Stimulated activated CD4-positive, alpha-beta T cell treated with anti-CD3 and anti-CD28 coated beads, Interleukin-12 subunit alpha, Interleukin-12 subunit beta, amount 100 ng/mL, for 4 hours (primary cell): ENCODE data around the gene FITM1.

Source experiments
- DNase-seq: peaks from one replicate; pipeline ENCODE4 v3.0.0-alpha.2; 2020

FITM1 gene, protein sequence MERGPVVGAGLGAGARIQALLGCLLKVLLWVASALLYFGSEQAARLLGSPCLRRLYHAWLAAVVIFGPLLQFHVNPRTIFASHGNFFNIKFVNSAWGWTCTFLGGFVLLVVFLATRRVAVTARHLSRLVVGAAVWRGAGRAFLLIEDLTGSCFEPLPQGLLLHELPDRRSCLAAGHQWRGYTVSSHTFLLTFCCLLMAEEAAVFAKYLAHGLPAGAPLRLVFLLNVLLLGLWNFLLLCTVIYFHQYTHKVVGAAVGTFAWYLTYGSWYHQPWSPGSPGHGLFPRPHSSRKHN

DNA sequence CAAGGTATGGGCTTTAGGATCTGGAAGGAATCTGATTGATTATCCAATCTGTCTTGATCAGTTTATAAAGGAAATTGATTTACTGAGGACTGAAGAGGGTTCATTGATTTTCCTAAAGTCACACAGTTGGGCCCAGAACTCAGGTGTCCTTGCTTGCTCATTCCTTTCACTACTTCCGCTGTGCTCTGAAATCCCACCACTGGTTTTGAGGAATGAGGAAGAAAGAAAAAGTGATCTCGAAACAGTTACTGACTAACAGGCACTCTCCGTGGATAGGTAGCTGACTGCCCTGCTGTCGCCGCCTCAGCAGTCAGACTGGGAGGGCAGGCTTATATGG lies at the start of gene FITM1:
FITM1 (plus strand) TSS at position 280 of the 337 bp plus-strand sequence. CDS start 905 bp downstream, outside the sequence.
- DNase-seq: no peak

DNA sequence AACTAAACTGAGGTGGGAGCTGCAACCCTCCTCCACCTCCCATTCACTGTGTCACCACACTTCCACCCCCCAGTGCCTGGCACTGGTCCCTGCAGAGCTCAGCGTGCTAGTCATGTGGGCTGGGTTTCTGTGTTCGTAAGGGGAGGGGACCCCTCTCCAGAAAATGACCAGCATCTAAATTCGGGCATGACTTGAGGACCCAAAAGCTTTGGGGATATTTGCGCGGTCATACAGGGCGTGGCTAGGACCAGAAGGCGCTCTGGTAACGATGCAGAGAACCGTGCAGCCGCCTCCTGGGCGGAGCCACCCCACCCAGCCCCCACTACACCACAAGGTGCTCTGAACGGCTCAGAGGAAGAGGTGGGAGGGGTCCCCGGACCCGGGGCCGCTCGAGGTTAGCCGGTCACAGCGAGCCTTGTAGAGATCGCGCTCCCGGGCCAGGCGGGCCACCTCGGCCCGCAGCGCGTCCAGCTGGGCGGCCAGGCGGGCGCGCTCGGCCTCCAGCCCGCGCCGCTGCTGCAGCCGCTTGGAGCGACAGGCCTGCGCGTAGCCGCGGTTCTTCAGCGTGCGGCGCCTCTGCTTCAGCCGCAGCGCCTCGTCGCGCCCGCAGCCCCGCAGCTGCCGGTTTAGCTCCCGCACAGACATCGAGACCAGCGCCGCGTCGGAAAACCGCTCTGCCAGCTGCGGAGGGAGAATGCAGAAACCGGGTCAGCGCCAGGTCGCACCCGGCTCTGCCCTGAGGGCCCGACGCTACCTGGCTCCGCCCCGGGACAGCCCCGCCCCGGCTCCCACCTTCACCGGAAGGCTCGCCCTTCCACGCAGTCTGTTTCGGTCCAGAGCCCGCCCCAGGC lies 49.3 kb upstream of the FITM1 start:
- peak; percentile 66 for DNase-seq

DNA sequence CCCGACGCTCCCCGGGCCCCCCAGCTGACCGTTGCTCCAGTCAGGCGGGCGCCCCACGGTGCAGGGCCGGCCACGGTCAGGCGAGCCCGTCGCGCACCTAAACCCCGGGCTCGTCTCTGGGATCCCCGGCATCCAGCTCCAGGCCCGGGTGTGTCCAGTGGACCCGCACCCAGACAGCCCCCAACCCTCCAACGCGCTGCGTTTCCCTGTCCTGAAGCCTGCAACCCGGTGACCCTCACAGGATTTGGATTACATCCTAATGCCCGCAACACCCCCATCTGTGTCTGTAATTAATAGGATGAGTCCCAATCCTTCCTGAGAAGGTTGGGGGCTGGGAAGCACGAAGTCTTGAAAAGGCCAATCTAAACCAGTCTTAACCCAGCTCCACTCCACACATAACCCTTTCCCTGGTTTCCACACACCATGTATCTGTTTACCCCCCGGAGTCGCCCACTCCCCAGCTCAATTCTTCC lies 48.7 kb upstream of the FITM1 start:
- no peak for DNase-seq

DNA sequence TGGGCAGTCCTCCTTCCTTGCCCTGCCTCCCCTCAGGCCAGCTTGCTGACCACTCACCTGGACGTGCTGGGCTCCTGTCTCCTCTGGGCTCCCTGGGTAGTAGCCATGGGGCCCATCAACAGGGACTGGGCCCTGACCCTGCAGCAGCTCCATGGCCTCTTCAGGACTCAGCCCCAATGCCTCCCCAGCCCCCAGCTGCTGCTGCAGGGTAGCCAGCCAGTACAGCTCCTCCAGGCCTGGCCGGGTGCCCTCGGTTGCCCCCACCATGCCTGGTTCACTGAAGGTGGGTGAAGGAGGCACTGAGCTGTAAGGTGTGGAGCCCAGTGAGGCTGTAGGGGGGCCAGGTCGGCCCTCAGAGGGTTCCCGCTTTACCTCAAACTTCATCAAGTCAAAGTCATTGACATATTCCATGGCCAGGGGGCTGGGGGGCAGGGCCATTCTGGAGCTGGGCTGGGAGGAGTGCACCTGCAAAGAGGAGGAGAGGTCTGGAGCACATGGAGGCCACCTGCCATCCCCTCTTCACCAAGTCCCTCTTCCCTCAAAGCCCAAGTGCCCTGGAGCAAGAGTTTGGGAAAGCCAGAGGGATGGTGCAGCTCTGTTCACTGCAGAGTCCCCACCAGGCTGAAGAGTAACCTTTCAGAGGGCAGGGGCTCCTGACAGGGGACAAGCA lies 47.9 kb upstream of the FITM1 start:
- no peak for DNase-seq

DNA sequence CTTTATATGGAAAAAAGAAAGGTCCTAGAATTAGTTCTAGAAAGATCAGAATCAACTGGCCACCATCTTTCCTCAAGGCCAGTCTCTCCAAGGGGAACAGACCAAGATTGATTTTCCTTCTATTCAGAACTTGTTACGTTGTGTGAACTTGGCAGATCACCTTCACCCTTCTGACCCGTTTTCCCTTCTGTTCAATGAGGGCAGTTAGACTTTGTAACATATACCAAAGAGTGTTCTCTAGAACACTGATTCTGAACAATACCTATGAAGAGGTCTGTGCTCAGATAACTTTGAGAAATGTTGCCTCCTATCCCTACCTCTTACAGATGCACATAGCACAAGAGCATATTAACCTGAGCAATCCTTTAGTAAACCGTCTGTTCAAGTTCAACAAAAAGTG lies 47.0 kb upstream of the FITM1 start:
- DNase-seq: no peak

DNA sequence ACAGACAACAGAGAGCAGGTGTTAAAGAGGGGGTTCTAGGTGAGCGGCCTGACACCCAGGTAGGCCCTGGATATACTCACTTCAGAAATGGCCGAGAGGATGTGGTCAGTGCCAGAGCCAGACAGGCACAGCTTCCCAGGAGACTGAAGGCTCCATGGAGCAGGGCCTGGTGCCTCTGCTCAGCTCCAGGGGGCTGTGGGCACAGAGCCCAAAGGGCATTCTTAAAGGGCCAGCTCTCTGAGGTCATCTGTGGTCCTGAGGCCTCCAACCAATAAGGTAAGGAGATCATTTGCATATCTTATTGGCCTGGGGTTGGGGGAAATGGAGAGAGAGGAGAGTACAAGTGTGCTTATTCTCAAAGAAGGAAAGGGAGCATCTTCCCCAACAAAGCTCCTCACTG lies 46.0 kb upstream of the FITM1 start:
- no peak for DNase-seq

DNA sequence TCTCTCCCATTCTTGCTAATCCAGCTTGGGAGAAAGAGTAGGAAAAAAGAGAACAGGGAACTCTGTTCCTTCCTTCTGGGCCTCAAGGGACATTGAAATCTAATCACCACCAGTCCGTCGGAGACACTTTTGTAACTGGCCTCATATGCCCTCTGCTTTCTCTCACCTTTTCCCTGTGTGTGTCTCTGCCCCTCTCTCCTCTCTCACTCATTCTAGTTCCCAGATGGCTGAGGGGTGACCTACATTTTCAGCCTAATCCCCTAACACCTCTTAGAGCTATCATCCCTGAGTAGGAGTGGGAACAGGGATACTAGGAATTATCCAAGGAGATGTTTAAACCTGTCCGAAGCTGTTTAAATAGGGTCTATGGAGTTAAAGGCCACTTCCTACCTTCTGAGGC lies 45.2 kb upstream of the FITM1 start:
- DNase-seq: no peak

DNA sequence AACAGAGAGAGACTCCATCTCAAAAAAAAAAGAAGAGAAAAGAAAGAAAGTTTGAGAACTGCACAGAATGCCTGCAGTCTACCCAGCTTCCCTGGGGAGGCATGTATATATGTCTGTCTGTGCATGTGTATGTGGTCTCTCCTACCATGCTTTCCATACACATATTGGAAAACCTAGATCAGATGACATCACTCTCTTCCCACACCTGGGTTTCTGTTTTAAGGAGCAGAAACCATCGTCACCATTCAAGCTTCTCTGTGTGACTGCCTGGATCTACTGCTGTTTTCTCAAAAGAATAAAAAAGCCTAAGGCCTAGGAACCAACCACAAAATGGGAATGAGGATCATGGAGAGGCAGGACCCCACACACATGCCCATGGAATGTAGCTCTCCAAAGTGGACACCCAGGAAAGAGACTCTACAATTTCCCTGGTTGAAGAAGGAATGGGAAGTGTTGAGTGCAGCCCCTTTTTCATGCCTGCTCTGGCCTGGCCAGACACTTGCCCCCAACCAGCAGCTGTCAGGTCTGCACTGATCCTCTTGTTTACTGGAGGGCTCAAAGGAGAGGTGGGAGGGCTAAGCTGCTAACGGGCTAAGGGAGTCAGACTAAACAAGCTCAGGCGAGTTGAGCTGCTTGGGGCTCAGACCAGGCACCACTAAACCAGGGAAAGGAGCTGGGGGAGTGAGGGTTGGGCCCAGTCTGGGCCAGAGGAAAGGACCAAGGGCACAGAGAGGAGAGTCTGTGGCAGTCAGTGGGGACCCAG lies 44.1 kb upstream of the FITM1 start:
- no peak for DNase-seq

DNA sequence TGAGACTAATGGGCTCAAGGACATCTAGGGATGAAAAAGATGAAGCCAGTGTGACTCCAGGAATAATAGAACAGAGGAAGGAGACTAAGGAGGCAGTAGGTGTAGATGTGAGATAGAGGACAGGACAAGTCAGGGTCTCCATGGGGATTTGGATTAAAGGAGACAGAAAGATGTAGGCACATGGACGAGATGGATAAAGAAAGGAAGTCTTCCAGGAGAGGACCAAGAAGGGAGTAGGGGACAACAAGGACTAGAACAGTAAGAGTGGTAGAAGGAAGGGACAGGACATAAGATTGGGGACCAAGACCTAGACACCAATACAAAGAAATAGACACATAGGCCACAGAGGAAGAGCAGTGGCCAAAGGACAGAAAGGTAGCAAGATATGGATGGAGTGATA lies 43.5 kb upstream of the FITM1 start:
- DNase-seq: no peak

DNA sequence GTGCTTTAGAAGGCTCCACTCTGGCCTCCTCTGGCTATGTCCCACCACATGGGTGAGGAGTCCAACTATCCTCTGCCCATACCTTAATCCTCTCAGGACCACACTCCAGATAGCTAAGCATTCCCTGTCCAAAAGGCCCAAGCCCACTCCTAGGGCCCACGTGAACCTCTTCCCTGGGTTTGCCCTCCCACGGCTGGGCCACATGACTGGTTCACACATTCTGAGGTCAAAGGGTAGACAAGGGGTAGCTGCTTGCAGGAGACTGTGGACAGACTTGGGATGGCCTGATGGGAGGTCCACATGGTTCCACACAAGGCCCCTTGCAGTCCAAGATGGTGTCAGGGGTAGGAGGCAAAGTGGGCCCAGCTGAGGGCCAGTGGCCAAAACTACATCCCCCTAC lies 42.4 kb upstream of the FITM1 start:
- no peak for DNase-seq

DNA sequence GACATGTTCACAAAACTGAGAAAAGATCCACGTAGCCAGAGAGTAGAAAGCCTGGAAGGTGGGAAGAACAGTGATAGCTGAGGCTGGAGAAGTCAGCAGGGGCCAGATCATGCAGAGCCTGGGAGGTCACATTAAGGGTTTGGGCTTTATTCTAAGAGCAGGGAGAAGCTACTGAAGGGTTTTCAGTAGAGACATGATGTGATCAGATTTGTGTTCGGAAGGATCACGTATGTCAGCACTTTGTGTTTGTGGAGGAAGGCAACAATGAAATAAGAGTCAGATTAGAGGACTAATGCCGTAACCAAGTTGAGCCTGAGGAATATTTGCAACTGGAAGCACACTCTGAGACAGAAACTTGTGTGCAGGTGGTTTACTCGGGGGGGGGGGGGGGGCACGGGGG lies 40.6 kb upstream of the FITM1 start:
- no peak for DNase-seq

DNA sequence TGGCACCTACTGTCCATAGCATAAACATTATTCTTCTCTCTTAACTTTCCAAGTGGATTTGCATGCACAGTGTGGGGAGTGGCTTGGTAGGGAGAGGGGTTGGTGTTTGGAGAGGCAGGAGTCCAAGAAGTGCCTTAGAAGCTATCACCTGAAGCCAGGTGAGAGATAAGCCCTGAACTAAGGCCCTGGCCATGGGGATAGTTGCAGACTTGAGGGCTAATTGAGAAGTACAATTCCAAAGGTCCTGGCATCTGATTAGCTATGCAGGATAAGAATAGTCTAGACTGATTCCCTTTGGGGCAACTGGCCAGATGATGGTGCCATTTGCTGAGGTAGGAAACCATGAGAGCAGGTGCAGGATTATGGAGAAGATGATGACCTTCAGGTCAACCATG lies 38.4 kb upstream of the FITM1 start:
- DNase-seq: no peak

DNA sequence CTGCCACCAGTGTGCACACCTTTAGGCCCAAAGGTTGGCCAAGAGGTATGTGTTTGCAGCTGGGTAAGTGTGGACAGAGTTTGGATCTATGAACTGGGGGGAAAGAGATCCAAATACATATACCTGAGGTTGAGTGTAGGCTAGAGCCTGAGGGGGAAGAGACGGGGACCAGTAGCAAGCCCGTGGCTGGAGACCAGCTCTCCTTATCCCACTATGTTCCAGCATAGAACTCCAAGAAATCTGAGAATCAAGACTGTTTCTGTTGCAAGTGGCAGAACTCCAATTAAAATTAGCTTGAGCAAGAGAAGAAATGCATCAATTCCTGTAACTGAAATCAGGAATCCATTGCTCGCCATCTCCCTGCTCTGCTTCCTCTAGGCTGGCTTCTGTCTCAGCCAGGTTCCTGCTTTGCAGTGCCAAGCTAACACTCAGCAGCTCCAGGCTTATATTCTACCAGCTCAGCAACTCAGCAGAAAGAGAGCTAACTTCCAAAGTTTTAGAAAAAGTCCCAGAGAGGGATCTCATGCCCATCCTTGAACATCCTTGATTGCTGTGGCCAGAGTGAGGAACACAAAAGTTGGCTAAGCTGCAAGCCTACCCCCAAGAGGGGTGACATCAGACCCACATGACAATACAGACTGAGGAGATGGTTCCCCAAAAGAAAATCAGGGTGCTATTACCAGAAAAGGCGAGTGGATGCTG lies 37.8 kb upstream of the FITM1 start:
- no peak for DNase-seq

DNA sequence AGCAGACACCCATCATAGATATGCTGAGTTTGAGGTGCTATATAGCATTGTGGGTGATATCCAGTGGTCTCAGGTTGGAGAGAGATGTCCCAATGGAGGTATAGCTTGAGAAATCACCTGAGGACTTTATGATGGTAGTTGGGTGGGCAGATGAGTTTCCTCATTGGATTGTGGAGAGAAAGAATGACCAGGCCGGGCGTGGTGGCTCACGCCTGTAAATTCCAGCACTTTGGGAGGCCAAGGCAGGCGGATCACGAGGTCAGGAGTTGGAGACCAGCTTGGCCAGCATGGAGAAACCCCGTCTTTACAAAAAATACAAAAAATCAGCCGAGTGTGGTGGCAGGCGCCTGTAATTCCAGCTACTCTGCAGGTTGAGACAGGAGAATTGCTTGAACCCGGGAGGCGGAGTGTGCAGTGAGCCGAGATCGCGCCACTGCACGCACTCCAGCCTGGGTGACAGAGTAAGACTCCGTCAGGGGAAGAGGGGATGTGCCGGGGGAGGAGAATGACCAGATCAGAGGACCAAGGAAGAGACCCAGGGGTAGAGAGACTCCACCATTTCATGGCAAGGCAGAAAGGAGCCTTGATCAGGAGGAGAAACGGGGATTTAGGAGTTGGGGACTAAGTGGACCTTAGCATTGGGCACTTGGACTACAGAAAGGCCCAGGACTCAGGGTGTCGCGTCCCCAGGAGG lies 37.1 kb upstream of the FITM1 start:
- no peak for DNase-seq

DNA sequence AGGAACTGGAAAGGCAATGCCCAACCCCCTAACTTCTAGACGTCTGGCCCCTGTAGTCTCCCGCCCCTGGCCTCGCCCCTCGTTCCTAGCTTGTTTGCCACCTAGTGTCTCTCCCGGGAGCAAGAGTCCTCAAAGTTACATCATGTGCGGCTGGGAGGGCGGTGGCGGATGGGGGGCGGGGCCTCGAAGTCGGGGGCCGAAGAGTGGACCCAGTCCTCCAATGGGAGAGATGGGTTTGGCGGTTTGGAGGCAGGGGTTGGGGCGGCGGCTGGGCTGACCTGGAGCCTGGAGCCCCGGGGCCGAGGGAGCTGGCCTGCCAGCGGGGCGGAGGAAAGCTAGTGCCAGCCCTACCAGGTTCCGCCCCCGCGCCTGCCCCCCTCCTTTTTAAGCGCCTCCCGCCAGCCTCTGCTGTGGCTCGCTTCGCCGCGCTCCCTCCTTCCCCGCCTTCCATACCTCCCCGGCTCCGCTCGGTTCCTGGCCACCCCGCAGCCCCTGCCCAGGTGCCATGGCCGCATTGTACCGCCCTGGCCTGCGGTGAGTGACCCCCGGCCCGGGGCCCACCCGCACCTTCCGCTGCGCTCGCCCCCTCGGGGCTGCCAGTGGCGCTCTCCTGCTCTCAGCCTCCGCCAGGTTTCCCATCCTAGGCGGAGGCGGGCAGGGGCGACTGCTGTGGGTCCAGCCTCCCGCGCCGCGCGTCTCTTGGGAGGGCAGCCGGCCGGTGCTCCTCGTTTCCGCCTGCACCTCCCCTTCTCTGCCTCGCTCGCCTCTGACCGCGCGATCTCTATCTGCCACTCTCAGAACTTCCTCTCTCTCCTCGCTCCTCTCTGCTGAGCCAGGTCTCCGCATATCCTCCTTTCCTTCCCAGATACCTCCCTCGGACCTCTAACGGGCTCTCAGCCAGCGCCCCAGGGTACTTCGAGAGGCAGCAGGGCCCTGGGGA lies 36.3 kb upstream of the FITM1 start, which contains the start of gene PCK2:
PCK2 (plus strand) TSS at position 411 of the 940 bp plus-strand sequence; CDS start at position 506, 95 bp downstream.
- DNase-seq: peak; percentile 88

DNA sequence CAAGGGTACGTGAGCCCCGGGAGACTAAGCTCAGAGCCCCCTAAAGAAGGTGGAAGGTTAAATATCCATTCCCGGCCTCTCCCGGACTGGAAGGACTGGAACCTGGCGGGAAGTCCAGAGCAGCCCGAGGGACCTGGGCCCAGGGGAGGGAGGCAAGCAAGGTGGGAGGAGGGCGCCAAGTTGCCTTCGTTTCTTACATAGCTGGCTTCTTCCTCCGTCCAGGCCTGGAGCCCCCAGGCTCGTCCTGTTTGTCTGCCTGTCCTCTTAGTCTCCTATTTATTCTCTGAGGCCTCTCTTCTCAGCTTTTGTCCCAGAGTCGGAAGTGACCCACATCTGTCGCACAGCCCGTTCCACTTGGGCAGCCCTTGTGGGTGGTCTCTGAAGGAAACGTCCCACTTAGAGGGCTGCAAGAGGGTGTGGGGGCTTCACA lies 35.6 kb upstream of the FITM1 start:
- DNase-seq: peak; percentile 20

DNA sequence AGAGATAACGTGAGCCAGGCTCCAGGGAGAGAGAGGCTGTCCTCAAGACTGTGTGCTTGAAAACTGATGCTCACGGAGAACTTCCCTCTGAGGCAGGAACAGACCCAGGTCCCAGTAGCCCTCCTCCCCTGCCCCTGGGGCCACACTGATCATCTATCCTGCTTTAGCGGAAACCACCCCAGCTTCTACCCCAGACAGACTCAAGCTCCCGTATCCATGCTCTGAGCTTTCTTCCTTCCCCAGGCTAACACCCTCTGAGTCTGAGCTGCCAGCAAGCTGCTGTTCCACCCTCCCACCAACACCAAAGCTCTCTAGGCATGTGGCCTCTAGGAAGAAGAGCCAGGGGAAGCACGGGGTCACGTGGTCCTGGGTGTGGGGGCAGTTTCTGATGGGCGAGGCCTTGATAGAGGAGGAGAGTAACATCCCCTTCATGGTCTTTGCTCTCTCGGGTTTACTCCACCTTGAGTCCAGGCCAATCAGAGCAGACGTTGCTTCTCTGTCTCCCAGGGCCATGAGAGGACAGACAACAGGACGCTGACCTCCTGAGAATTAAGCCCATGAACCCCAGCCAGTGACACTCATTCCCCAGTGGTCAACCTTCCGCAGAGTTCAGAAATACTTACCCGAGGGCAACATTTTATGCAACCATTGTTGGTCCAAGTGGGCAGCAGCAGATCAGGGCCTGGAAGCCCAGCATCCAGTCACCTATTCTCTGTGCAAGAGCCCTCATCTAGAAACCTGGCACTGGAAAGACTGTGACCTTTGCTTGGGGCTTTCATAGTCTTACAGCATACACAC lies 35.0 kb upstream of the FITM1 start:
- peak; percentile 51 for DNase-seq

DNA sequence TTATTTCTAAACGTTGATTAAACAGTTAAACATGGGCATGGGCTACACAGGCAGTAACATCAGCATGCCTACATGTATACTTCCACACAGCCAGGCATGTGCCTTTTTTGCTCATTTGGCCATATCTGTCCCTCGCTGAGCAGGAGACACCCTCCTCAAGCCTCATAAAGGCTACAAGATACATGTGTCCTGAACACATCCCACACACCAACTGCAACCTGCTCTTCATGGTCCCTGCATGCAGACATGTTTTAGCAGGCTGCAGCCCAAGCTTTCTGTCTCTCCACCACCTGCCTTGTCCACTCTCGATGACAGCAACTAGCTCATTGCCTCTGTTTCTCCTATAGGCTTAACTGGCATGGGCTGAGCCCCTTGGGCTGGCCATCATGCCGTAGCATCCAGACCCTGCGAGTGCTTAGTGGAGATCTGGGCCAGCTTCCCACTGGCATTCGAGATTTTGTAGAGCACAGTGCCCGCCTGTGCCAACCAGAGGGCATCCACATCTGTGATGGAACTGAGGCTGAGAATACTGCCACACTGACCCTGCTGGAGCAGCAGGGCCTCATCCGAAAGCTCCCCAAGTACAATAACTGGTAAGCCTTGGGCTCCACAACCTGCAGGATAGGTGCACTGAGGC lies 33.8 kb upstream of the FITM1 start:
- no peak for DNase-seq
